GM21576 (cell line): Measurements from ENCODE around the gene PAX7.
"Not testable (repeated sequence)": the region's sequence is repeated elsewhere in the genome, so short reads cannot be mapped to it uniquely, and the experiment has no call there.

ENCODE experiments used
- ATAC-seq: cut with Tn5 transposase; IDR thresholded peaks from one replicate; pipeline ENCODE4 v1.9.1; 2021; ENCODE audit warnings: mild to moderate bottlenecking, moderate library complexity; ENCODE audit not compliant: unreplicated experiment

The PAX7 gene

DNA sequence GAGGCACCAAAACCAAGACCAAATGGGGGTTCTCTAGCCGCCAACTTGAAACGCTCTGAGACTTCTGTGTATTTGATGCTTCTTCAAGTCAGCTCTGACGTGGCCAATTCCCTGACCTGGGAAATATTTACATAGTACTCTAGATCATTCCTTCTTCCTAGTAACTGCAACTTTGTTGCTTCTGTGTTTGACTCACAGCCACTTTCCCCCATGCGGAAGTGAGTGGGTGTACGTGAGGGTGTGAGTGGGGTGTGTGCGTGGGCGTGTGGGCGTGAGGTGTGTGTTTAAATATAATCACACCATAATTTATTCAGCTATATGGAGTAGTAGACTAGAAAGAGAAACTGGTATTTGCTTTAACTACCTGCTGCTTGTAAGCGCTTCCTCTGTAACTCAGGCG lies 117.8 kb downstream of the PAX7 start:
- ATAC-seq, result no peak

- ATAC-seq, result no peak
These were observed 118.9 kb downstream of the PAX7 start for GRCh38 chr1:18749569-18749968.

- ATAC-seq, result no peak
These were observed 120.0 kb downstream of the PAX7 start for GRCh38 chr1:18750600-18750999.

- ATAC-seq, result no peak
These were observed 120.8 kb downstream of the PAX7 start for GRCh38 chr1:18751425-18751824.

- ATAC-seq, result no peak
These were observed 121.8 kb downstream of the PAX7 start for GRCh38 chr1:18752409-18752808.

DNA sequence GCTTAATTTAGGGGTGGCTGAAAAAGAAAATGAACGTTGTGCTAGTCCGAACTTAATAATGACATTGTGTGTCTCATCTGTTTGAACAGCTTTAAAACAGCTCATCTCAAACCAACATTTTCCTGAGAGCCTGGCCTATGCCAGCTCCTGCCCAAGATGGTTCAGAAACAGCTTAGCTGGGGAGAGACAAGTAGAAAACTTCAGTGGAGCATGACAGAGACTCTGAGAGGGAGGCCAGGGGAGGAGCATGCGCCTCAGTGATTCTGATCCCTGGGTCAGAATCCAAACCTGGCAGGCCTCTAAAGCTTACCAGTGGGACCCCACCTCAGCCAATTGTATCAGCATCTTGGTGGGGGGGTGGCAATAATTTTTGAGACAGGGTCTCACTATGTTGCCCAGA lies 129.5 kb downstream of the PAX7 start:
- no peak for ATAC-seq

DNA sequence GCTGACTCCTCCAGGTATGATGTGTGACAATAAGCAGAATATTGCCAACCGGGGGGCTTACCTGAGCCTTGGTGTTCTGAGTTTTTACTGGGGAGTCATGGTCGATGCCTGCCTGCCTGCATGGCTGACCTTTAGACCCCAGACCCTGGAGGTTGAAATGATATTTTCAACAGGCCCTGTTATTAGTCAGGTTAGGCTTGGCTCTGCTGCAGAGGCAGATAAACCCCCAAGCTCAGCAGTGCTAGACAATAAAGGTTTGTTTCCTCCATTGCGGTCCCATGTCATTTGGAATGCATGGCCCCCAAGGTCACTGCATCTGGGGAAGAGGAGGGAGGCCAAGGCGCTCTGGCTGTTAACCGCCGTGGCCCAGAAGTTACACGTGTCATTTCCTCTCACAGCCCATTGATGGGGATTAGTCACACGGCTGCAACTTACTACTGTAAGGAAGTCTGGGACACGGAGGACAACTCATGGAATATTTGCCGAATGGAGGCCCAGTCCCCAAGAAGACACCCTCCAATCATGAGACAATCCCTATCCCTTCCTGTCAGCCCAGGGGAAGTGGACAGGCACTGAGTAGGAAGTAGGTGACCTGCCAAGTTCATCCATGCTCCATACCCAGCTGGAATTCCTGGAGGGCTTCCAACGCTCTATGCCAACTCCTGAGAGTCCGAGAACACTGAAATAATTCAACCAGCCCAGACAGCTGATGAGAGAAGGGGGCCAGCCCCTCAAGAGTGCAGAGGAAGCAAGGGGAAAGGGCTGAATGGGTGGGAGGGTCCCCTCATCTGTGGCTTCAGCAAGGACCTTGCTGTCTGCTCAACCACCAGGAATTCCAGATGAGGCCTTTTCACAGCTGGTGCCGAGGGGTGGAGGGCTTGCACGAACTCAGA lies 131.5 kb downstream of the PAX7 start:
- ATAC-seq, result no peak

DNA sequence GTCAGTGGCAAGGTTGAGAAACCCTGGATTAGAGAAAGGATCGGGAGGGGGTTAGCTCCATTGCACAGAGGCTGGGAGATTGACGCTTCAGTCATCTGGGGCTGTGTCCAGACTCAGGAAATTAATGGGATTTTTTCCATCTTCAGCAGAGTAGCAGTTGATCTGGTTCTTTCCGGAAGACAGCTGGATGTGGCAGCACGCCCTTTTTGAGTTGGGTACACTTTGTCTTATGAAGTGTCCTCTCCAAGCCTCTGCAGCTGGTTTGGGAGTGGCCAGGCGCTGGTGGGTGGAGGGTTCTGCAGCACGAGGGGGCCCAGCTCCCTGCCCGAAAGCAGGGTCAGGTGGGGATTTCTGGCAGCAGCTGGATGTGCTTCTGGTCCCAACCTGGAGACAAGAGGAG lies 133.7 kb downstream of the PAX7 start:
- no peak for ATAC-seq

GRCh38 chr1:18765725-18766124 lies 135.1 kb downstream of the PAX7 start:
- no peak for ATAC-seq

DNA sequence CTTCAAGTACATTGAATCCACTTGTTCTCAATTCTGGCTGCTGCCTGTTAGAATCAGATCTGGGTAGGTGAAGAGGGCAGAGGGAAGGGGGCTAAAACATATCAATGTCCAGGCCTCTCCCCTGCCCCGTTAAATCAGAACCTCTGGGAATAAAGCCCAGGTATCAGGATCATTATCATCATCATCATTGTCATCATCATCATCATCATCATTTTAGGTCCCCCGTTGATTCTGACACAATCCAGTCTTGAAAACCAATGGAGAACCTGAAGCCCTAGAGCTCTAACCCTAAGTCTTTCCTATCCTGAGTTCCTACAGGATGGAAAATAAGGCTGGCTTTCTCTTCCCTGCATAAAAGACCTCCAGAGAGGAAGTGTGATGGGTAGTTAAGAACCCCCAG lies 135.7 kb downstream of the PAX7 start:
- ATAC-seq, result no peak

GRCh38 chr1:18767576-18767975 lies 136.9 kb downstream of the PAX7 start:
- not testable (repeated sequence) for ATAC-seq

- no peak for ATAC-seq
These were observed 137.4 kb downstream of the PAX7 start for GRCh38 chr1:18768086-18768485.

- ATAC-seq, result no peak
These were observed 138.5 kb downstream of the PAX7 start for GRCh38 chr1:18769140-18769539.

DNA sequence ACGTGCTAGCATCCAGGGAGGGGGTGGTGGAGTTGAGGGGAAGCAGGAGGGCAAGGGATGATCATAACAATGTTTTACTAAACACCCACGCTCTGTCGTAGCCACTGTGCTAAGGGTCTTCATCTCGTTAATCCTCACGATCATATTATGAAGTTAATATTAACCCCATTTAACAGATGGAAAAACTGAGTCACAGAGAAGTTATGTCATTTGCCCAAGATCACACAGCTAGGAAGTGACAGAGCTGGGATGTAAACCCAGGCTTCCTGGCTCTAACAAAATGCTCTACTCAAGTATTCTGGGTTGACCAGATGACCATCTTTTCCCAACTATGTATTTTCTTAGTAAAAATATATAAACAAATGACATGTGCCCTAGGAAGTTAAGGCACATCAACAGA lies 140.2 kb downstream of the PAX7 start:
- ATAC-seq, result no peak

GRCh38 chr1:18773753-18774152 lies 143.1 kb downstream of the PAX7 start:
- no peak for ATAC-seq

- ATAC-seq, result no peak
These were observed 144.7 kb downstream of the PAX7 start for GRCh38 chr1:18775341-18775740.

GRCh38 chr1:18776777-18777176 lies 146.1 kb downstream of the PAX7 start:
- ATAC-seq, result no peak

GRCh38 chr1:18778437-18778836 lies 147.8 kb downstream of the PAX7 start:
- ATAC-seq, result no peak

- no peak for ATAC-seq
These were observed 150.4 kb downstream of the PAX7 start for GRCh38 chr1:18781031-18781430.

GRCh38 chr1:18783705-18784481 lies 153.2 kb downstream of the PAX7 start:
- no peak for ATAC-seq

DNA sequence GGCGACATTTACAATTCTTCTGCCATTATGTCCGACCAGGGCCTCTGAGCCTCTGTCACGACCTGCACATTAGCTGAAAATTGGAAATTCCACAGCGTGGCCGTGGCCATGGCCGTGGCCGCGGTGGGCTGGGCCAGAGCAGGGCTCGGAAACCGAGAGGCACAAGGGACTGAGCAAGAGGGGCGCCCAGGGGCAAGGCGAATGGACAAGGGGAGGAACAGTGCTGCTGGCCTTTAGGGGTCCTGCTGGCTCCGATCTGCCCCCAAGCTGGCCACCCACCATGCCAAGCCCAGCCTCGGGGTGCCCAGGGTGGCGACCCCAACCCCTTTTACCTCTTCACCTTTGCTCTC lies 153.8 kb downstream of the PAX7 start:
- ATAC-seq, result no peak

- ATAC-seq, result no peak
These were observed 155.5 kb downstream of the PAX7 start for GRCh38 chr1:18786149-18786548.
